ENCODE measurements around the gene TRPM7.

DNA sequence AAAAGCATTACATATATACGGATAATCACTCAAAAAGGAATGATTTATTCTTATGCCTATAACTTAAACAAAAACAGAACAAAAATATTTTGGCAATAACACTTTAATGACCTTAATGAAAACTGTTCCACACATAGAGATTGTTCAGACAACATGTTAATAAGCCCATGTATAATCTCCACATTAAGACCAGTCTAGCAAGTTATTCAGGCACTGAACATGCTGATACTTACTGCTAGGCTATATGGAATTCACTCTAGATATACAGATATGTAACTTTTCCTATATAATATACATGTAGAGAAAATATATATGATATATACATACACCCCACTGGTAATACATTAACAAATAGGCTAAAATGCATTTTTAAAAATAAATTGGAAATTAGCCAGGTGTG, 96.3 kb downstream of the TRPM7 start:
- TF ChIP-seq, protein P1, sequence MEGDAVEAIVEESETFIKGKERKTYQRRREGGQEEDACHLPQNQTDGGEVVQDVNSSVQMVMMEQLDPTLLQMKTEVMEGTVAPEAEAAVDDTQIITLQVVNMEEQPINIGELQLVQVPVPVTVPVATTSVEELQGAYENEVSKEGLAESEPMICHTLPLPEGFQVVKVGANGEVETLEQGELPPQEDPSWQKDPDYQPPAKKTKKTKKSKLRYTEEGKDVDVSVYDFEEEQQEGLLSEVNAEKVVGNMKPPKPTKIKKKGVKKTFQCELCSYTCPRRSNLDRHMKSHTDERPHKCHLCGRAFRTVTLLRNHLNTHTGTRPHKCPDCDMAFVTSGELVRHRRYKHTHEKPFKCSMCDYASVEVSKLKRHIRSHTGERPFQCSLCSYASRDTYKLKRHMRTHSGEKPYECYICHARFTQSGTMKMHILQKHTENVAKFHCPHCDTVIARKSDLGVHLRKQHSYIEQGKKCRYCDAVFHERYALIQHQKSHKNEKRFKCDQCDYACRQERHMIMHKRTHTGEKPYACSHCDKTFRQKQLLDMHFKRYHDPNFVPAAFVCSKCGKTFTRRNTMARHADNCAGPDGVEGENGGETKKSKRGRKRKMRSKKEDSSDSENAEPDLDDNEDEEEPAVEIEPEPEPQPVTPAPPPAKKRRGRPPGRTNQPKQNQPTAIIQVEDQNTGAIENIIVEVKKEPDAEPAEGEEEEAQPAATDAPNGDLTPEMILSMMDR (IDR thresholded peaks at IDR 0.05; ENCODE audit: borderline replicate concordance, extremely low read depth, low read length, poor library complexity, severe bottlenecking): no peak
- no peak for TF ChIP-seq EZH2 (IDR thresholded peaks at IDR 0.05; ENCODE audit: borderline replicate concordance, low read depth, low read length, severe bottlenecking)
